Measurements from ENCODE around the gene ORAI1.

- TF ChIP-seq CTCF (IDR thresholded peaks at IDR 0.05), result no peak
- TF ChIP-seq, protein P1, sequence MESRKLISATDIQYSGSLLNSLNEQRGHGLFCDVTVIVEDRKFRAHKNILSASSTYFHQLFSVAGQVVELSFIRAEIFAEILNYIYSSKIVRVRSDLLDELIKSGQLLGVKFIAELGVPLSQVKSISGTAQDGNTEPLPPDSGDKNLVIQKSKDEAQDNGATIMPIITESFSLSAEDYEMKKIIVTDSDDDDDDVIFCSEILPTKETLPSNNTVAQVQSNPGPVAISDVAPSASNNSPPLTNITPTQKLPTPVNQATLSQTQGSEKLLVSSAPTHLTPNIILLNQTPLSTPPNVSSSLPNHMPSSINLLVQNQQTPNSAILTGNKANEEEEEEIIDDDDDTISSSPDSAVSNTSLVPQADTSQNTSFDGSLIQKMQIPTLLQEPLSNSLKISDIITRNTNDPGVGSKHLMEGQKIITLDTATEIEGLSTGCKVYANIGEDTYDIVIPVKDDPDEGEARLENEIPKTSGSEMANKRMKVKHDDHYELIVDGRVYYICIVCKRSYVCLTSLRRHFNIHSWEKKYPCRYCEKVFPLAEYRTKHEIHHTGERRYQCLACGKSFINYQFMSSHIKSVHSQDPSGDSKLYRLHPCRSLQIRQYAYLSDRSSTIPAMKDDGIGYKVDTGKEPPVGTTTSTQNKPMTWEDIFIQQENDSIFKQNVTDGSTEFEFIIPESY (IDR thresholded peaks at IDR 0.05; ENCODE audit: borderline replicate concordance, low read depth), result no peak
- TF ChIP-seq USF1 (IDR thresholded peaks at IDR 0.05; ENCODE audit: borderline replicate concordance, low read depth), result no peak
- no peak for TF ChIP-seq RAD21 (IDR thresholded peaks at IDR 0.05; ENCODE audit: low read length)
- TF ChIP-seq, protein P2, sequence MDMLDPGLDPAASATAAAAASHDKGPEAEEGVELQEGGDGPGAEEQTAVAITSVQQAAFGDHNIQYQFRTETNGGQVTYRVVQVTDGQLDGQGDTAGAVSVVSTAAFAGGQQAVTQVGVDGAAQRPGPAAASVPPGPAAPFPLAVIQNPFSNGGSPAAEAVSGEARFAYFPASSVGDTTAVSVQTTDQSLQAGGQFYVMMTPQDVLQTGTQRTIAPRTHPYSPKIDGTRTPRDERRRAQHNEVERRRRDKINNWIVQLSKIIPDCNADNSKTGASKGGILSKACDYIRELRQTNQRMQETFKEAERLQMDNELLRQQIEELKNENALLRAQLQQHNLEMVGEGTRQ (IDR thresholded peaks at IDR 0.05; ENCODE audit: borderline replicate concordance, low read depth, low read length), result no peak
These were observed 22.7 kb upstream of the ORAI1 start for GRCh38 chr12:121603581-121603980.
